Uterus (tissue), 4 donors: ENCODE measurements around the gene CYP26B1. TPM values are rescaled to one million over a fixed set of nuclear protein-coding genes. Genes with fewer than 3 reads are reported as not detected.

ENCODE experiments used
- DNase-seq, 2 donors: peaks; one replicate each; pipeline ENCODE4 v3.0.0-alpha.2; 2019 to 2020
- H3K27ac ChIP-seq, 2 donors: fragments of 200-600 bp; sonication (generic); 1 replicate in 1 of 2; 2 replicates in 1 of 2; pipeline ENCODE4 v1.5.1; 2016 to 2018
- H3K27me3 ChIP-seq, 2 donors: fragments of 200-600 bp; sonication (generic); one replicate each; pipeline ENCODE4 v1.5.1; 2018 to 2019; ENCODE audit warnings: control low read depth in 1 of 2
- H3K36me3 ChIP-seq, 2 donors: fragments of 200-600 bp; sonication (generic); one replicate each; pipeline ENCODE4 v1.5.1; 2019; ENCODE audit warnings: control low read depth in 1 of 2
- H3K4me1 ChIP-seq, 2 donors: fragments of 200-600 bp; sonication (generic); one replicate each; pipeline ENCODE4 v1.5.1; 2018 to 2019; ENCODE audit warnings: control low read depth in 1 of 2
- H3K4me3 ChIP-seq, 2 donors: fragments of 200-600 bp; sonication (generic); 1 replicate in 1 of 2; 2 replicates in 1 of 2; pipeline ENCODE4 v1.5.1; 2018 to 2019; ENCODE audit warnings: mild to moderate bottlenecking in 1 of 2
- H3K9me3 ChIP-seq, 2 donors: fragments of 200-600 bp; sonication (generic); one replicate each; pipeline ENCODE4 v1.5.1; 2019; ENCODE audit warnings: control low read depth in 1 of 2
- POLR2A ChIP-seq, 2 donors: fragments of 450-650 bp; IDR thresholded peaks; one replicate each; pipeline ENCODE4 v1.6.1; 2016; ENCODE audit warnings: antibody characterized with exemption in 2 of 2, mild to moderate bottlenecking in 1 of 2, moderate library complexity in 1 of 2
- intact Hi-C: fragments of 100-400 bp; cut with DNase I; formaldehyde crosslinking; loops from one replicate; pipeline ENCODE4 v1.15.1; 2023; ENCODE audit warnings: low total_unique reads
- total RNA-seq, 4 donors: library from RNA; depleted of rRNA in 3 of 4; stranded (reverse); fragments of >200 nt in 3 of 4; gene quantifications; one replicate each; pipeline versions ENCODE4 v1.1.0 to v1.2.4, GENCODE V29; 2014 to 2023
- TF ChIP-seq, protein P1 (sequence below), 4 experiments: fragments of 200-600 bp in 2 of 4; fragments of 450-650 bp in 2 of 4; sonication (generic) in 2 of 4; IDR thresholded peaks; one replicate each; pipeline ENCODE4 v1.5.1; 2016 to 2019; ENCODE audit warnings: antibody characterized with exemption in 4 of 4, mild to moderate bottlenecking in 2 of 4, moderate library complexity in 1 of 4
- donor health status: DM: yes; HTN: yes; CAD: no.

The CYP26B1 gene
- total RNA-seq, 4 donors from 2014 or later: 0.59 to 6.5 (median 1.4) TPM; not detected in 1

DNA sequence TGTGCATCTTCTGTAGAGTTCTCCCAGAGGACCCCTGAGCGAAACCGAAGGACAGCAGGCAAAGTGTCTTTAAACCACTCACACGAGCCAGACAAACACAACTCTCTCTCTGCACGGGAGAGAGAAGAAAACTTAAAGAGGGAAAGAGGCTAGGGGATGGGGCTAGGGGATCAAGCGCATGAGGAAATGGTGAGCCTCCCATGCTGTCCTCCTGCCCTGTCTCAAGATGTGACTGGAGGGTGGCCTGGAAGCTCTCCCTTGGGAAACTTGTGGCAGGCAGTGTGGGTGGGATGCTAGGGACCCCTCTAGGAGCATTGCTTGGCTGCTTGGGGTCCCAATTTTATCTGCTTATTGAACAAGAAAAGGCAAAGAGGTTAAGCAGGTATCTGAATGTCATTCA is 44.5 kb downstream of the CYP26B1 start:
- no peak overlapping the region for H3K27ac ChIP-seq
- H3K9me3 ChIP-seq: no peaks in the 10 kb centered on the region
- intact Hi-C loops: no loop called here
- no peaks in the 10 kb centered on the region for H3K4me1 ChIP-seq
- no peak for DNase-seq
- no peak overlapping the region for H3K4me3 ChIP-seq
- TF ChIP-seq POLR2A (IDR thresholded peaks at IDR 0.05): no peak
- TF ChIP-seq, protein P1, sequence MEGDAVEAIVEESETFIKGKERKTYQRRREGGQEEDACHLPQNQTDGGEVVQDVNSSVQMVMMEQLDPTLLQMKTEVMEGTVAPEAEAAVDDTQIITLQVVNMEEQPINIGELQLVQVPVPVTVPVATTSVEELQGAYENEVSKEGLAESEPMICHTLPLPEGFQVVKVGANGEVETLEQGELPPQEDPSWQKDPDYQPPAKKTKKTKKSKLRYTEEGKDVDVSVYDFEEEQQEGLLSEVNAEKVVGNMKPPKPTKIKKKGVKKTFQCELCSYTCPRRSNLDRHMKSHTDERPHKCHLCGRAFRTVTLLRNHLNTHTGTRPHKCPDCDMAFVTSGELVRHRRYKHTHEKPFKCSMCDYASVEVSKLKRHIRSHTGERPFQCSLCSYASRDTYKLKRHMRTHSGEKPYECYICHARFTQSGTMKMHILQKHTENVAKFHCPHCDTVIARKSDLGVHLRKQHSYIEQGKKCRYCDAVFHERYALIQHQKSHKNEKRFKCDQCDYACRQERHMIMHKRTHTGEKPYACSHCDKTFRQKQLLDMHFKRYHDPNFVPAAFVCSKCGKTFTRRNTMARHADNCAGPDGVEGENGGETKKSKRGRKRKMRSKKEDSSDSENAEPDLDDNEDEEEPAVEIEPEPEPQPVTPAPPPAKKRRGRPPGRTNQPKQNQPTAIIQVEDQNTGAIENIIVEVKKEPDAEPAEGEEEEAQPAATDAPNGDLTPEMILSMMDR (IDR thresholded peaks at IDR 0.05): no peak
- H3K36me3 ChIP-seq: no peaks in the 10 kb centered on the region
- no peaks in the 10 kb centered on the region for H3K27me3 ChIP-seq

DNA sequence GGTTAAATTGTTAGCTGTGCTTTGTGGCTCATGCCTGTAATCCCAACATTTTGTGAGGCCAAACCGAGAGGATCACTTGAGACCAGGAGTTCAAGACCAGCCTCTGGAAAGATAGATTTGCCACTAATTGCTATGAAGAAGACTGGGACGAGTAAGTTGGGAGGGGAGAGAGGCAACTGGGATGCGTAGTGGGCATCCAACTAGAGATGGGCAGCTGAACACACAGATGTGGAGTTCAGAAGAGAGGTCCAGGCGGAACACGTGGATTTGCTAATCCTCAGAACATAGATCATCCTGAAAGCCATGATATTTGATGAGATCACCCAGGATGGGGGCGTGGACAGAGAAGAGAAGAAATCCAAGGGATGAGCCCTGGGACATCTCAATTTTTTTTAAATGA is 48.7 kb downstream of the CYP26B1 start:
- TF ChIP-seq, protein P1 (IDR thresholded peaks at IDR 0.05): no peak
- no peak for TF ChIP-seq POLR2A (IDR thresholded peaks at IDR 0.05)
- no peaks in the 10 kb centered on the region for H3K36me3 ChIP-seq
- H3K4me3 ChIP-seq: no peak overlapping the region
- no peaks in the 10 kb centered on the region for H3K27me3 ChIP-seq
- H3K9me3 ChIP-seq: no peaks in the 10 kb centered on the region
- no peak for DNase-seq
- H3K4me1 ChIP-seq: no peaks in the 10 kb centered on the region
- intact Hi-C loops: no loop called here
- no peak overlapping the region for H3K27ac ChIP-seq

DNA sequence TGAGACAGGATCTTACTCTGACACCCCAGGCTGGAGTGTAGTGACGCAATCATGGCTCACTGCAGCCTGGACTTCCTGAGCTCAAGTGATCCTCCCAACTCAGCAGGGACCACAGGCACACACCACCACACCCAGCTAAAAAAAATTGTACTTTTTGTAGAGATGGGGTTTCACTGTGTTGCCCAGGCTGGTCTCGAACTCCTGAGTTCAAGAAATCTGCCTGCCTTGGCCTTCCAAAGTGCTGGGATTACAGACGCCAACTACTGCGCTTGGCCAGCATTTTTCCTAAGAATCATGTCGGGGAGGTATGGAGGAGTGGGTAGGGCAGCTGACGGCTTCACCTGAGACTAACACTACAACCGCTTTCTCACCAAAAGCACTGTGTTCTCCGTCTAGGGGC is 50.4 kb downstream of the CYP26B1 start:
- no peaks in the 10 kb centered on the region for H3K27me3 ChIP-seq
- intact Hi-C loops: no loop called here
- no peak for TF ChIP-seq POLR2A (IDR thresholded peaks at IDR 0.05)
- TF ChIP-seq, protein P1 (IDR thresholded peaks at IDR 0.05): no peak
- DNase-seq: no peak
- no peak overlapping the region for H3K4me3 ChIP-seq
- no peaks in the 10 kb centered on the region for H3K4me1 ChIP-seq
- no peak overlapping the region for H3K27ac ChIP-seq
- H3K36me3 ChIP-seq: no peaks in the 10 kb centered on the region
- no peaks in the 10 kb centered on the region for H3K9me3 ChIP-seq

DNA sequence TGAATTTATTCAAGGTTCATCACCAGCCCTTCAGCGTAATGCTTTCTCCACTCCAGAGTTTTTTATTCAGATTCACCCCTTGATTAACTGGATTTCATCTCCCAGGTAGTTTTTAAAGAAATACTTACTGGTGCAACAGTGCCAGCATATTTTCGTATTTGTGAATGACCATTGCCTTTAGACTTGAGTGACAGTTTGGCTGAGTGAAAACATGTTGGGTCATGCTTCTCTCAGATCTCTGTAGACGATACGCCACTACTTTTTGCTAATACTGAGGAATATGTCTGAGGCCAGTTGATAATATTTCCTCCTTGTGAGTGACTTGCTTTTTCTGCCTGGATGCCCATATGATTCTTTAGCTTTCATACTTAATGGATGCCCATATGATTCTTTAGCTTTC is 51.5 kb downstream of the CYP26B1 start:
- Histone ChIP-seq H3K9me3 (no peaks in the 10 kb centered on the region), H3K36me3 (no peaks in the 10 kb centered on the region)

DNA sequence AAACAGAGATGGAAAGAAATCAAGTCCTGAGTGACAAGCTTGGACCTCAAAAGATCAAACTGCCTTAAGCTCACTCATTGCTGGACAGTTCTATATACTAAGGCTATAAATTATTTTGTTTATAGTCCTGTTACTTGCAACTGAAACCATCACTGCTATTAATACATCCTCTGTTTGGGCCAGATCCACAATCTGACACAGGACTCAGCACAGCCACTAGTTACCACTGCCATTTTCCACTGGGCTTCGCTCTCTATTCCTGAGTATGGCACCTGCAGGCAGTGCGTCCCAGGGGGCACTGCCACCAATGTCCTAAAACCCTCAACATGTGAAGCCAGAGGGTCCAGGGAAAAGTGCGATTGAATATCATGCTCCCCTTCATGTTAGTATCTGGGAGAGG is 52.3 kb downstream of the CYP26B1 start:
- H3K9me3 ChIP-seq: no peaks in the 10 kb centered on the region
- no peak overlapping the region for H3K4me3 ChIP-seq
- H3K4me1 ChIP-seq: no peaks in the 10 kb centered on the region
- TF ChIP-seq, protein P1 (IDR thresholded peaks at IDR 0.05): no peak
- no peak for TF ChIP-seq POLR2A (IDR thresholded peaks at IDR 0.05)
- H3K36me3 ChIP-seq: no peaks in the 10 kb centered on the region
- intact Hi-C loops: no loop called here
- H3K27ac ChIP-seq: no peak overlapping the region
- no peak for DNase-seq
- H3K27me3 ChIP-seq: no peaks in the 10 kb centered on the region

More for the DNA sequence above, 51.5 kb downstream of the CYP26B1 start:
- intact Hi-C loops: no loop called here
- H3K4me1 ChIP-seq: no peaks in the 10 kb centered on the region
- TF ChIP-seq POLR2A (IDR thresholded peaks at IDR 0.05): no peak
- TF ChIP-seq, protein P1 (IDR thresholded peaks at IDR 0.05): no peak
- H3K27ac ChIP-seq: no peak overlapping the region
- H3K27me3 ChIP-seq: no peaks in the 10 kb centered on the region
- no peak for DNase-seq
- H3K4me3 ChIP-seq: no peak overlapping the region
